SH-SY5Y (cell line): Measurements from ENCODE around the gene GMPR2.

Experiments
- GATA2 ChIP-seq: IDR thresholded peaks from 2 replicates; pipeline ENCODE4 v1.6.1; 2011; ENCODE audit warnings: mild to moderate bottlenecking, low read depth, low read length
- GATA3 ChIP-seq: IDR thresholded peaks from 2 replicates; pipeline ENCODE4 v1.6.1; 2011; ENCODE audit warnings: low read depth, mild to moderate bottlenecking, low read length, moderate library complexity

DNA sequence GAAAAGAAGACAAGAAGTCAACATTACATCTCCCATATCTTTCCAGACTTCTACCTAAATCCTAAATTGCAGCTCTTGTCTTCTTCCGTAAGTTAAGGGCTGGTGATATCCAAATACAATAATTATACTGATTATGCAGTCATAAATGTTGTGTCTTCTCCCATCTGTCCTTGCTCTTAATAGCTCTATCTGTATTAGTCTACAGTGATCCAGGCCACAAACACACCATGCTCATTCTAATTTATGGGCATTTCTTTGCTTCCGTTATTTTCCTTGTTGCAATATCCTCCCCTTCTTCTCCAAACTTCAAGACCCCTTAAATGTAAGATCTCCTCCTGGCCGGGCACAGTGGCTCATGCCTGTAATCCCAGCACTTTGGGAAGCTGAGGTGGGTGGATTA, 13.2 kb upstream of the GMPR2 start:
- TF ChIP-seq GATA3 (no peak), GATA2 (no peak)
